AG09319 (cell line): ENCODE results near the gene LYRM2.

Source experiments
- DNase-seq: peaks from one replicate; pipeline ENCODE4 v3.0.0-alpha.2; 2010; ENCODE audit warnings: low read depth; ENCODE audit errors: extremely low read depth
- TF ChIP-seq, protein P1 (sequence below): IDR thresholded peaks from 2 replicates; pipeline ENCODE4 v1.5.1; 2011; ENCODE audit warnings: low read depth, mild to moderate bottlenecking, inconsistent platforms, low read length, moderate library complexity

Gene LYRM2

DNA sequence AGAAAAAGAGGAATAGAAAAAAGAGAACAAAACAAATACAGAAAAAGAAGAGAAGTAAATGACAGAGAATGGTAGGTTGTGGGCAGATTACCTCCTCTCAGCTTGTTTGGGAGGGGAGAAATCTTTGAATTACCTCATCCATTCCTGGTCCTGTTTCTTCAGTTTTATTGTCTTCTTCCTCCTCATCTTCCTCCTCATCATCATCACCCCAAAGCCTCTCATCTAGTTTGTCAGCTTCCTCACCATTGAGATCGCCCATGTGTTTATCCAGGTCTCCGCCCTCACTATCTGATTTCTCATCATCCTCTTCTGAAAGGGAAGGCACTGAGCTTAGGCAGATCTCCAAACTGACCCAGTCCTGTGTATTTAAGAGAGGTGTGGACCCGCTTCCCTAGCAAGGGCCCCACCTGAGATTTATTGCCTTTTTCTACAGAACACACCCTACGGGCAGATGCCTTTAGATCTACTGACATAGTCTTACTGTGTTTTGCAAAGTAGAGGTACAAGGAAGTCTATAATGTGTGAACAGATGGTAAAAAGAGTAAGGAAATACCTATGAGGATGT lies 24.2 kb upstream of the LYRM2 start:
- TF ChIP-seq, protein P1, sequence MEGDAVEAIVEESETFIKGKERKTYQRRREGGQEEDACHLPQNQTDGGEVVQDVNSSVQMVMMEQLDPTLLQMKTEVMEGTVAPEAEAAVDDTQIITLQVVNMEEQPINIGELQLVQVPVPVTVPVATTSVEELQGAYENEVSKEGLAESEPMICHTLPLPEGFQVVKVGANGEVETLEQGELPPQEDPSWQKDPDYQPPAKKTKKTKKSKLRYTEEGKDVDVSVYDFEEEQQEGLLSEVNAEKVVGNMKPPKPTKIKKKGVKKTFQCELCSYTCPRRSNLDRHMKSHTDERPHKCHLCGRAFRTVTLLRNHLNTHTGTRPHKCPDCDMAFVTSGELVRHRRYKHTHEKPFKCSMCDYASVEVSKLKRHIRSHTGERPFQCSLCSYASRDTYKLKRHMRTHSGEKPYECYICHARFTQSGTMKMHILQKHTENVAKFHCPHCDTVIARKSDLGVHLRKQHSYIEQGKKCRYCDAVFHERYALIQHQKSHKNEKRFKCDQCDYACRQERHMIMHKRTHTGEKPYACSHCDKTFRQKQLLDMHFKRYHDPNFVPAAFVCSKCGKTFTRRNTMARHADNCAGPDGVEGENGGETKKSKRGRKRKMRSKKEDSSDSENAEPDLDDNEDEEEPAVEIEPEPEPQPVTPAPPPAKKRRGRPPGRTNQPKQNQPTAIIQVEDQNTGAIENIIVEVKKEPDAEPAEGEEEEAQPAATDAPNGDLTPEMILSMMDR = no peak
- DNase-seq = no peak

DNA sequence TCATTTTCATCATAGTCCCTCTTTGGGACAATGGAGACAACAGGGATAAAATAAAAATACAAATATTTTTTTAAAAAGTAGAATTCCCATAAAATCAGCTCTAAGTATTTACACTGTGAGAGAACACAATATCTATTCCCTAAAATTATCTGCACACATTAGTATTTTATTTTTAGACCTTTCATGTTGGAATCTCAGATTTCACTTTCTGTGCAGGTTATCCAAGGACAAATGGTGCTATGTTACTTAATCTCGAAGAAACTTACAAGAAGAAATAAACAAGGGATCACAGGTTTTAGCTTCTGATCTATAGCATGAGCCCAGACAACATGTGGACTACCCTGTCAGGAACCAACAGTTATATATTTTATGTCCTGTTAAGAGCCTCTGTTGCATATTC lies 23.0 kb upstream of the LYRM2 start:
- DNase-seq = no peak
- TF ChIP-seq, protein P1 = no peak

DNA sequence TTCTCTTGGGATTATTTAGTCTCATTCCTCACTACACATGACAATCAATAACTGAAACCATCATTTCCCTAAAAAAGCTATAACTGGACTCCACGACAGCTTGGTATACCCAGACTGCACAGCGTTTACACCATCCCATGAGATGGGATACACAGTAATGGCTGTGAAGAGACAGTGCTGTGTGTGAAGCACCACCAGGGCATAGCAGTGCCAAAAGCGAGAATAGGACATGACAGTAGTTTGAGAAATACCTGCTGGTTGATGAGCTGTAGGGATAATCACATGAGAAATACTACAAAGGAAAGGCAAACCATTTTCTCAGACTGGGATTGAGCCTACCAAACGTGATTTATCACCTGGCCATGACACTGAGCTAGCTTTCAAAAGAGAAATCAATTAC lies 22.4 kb upstream of the LYRM2 start:
- TF ChIP-seq, protein P1 = no peak
- DNase-seq = no peak

DNA sequence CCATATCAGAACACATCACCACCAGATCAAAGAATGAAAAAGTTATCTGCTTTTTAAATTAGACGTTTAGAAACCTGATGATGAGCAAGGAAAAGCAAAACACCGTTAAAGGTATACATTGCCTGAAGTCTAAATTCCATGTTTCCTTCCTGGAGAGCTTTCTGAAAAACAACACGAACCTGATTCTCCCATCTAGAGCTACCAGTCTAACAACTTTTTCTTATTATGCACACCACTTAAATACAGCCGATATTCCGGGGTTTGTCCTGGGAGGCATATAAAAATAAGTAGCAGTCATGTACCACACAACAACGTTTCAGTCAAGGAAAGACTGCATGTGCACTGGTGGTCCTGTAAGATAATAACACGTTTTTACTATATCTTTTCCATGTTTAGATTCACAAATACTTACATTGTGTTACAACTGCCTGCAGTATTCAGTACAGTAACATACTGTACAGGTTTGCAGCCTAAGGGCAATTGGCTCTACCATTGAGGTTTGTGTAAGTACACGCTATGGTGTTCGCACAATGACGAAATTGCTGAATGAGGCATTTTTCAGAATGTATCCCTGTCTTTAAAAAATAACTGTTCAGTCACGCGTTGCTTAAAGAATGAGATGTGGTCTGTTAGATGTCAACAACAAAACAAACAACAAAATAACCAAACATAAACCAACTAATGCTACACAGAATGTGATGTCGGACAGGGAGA lies 19.1 kb upstream of the LYRM2 start:
- no peak for DNase-seq
- TF ChIP-seq, protein P1 = no peak

DNA sequence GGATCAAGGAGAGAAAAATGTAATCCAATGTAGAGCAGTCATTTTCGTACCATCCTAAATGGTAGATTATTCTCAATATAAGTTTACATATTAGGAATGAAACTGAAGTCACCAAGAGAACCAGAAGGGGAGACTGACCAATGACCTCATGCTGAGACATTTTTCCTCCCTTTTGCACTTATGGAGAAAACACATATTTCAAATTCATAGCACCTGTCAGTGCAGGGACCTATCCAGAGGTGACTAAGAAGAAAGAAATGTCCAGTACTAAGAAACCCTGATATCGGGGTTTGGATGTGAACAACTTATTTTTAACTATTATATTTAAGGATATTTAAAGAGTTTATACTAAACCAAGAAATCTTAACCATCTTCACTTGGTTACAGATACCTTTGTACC lies 16.6 kb upstream of the LYRM2 start:
- DNase-seq = no peak

DNA sequence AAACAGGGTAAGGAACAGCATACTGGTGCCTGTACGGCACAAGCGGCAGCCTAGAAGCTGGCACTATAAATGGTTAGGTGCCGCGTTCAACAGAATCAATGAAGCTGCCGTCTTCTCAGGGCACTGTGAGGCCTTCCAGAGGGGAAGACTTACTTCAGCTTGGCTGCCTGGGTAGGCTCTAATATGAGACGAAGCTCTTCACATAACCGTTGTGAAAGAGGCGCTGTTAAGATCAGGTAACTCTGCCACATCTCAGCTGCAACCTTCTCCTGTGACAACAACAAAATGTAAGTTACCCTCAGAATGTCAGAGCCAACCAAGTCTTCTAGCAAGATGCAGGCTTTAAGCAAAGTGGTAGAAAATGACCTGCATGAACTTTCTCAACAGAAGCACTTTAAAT lies 12.0 kb upstream of the LYRM2 start:
- no peak for DNase-seq
- TF ChIP-seq, protein P1 = no peak

More for the DNA sequence above, 16.6 kb upstream of the LYRM2 start:
- TF ChIP-seq, protein P1 = no peak

DNA sequence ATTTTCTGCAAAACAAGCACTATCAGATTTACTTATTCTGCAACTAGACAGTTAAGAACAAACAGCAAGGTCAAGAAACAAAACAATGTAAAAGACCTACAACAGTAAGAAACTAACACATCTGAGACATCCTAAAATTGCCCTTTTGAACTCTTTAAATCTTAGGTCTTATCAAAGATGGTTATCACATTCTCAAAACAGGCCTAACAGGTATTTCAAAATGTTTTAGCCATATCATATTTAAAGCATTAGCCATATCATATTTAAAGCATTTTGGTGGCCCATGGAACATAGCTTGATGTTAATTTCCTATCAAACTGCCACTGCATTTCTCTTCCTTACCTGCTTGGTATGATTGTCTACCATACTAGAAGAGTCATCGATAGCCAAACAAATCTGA lies 11.1 kb upstream of the LYRM2 start:
- no peak for DNase-seq
- TF ChIP-seq, protein P1 = no peak
